NB4 (cell line): ENCODE results near the gene TASP1.

Source experiments
- DNase-seq: peaks from one replicate; pipeline ENCODE4 v3.0.0; 2010; ENCODE audit warnings: low read depth
- H3K4me3 ChIP-seq: one replicate; pipeline ENCODE4 v1.5.1; 2011; ENCODE audit warnings: mild to moderate bottlenecking, low read depth, low read length, moderate library complexity
- MYC ChIP-seq: IDR thresholded peaks from 2 replicates; pipeline ENCODE4 v1.6.1; 2011; ENCODE audit warnings: low read depth, low read length
- POLR2A ChIP-seq: IDR thresholded peaks from 2 replicates; pipeline ENCODE4 v1.6.1; 2011; ENCODE audit warnings: mild to moderate bottlenecking; ENCODE audit not compliant: insufficient read length; ENCODE audit errors: extremely low read depth
- TF ChIP-seq, protein P1 (sequence below): IDR thresholded peaks from 2 replicates; pipeline ENCODE4 v1.6.1; 2011; ENCODE audit warnings: low read depth, low read length
- TF ChIP-seq, protein P2 (sequence below): IDR thresholded peaks from one replicate; pipeline ENCODE4 v1.5.1; 2012; ENCODE audit warnings: low read depth, low read length

TASP1 gene

DNA sequence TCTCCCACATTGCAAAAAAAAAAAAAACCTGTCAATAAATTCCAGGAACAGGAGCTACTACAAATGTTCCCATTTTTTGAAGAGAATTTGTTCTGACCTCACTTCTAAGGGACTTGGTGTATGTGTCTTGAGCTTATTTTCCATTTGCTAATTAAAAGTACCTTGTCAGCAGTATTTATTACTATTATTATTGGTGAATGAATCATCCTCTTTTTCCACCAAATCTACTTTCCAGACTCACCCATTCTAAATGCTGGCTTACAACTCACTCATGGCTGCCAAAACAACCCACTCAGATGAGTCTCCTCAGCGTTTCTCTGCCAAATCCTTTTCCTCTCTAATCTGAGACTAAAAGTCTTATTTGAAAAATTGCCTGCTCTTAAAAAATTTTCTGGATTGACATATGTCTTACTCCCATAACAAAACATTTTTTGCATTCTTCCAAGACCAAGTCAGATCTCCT lies 33.2 kb upstream of the TASP1 start:
- no peak for DNase-seq
- TF ChIP-seq, protein P1, sequence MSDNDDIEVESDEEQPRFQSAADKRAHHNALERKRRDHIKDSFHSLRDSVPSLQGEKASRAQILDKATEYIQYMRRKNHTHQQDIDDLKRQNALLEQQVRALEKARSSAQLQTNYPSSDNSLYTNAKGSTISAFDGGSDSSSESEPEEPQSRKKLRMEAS = no peak
- TF ChIP-seq MYC = no peak
- no peak for TF ChIP-seq POLR2A
- TF ChIP-seq, protein P2, sequence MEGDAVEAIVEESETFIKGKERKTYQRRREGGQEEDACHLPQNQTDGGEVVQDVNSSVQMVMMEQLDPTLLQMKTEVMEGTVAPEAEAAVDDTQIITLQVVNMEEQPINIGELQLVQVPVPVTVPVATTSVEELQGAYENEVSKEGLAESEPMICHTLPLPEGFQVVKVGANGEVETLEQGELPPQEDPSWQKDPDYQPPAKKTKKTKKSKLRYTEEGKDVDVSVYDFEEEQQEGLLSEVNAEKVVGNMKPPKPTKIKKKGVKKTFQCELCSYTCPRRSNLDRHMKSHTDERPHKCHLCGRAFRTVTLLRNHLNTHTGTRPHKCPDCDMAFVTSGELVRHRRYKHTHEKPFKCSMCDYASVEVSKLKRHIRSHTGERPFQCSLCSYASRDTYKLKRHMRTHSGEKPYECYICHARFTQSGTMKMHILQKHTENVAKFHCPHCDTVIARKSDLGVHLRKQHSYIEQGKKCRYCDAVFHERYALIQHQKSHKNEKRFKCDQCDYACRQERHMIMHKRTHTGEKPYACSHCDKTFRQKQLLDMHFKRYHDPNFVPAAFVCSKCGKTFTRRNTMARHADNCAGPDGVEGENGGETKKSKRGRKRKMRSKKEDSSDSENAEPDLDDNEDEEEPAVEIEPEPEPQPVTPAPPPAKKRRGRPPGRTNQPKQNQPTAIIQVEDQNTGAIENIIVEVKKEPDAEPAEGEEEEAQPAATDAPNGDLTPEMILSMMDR = no peak

DNA sequence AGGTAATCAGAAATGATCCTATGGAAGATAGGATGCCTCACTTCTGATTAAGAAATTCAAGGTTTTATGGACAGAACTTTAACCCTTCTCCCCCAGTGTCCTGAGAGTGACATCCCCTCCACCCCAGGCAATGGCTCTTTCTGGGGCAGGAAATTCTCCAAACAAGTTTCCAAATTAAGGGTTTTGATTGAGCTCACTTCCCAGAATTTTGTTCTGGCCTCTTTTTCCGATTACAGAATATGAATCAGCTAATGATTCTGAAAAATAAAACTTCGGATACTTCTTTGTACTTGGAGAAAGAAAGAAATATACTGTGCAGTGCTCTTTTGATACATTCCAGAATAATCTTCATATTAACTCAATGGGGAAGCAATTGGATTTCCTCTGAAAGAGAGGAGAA lies 32.8 kb upstream of the TASP1 start:
- H3K4me3 ChIP-seq = no peak overlapping the region
- DNase-seq = no peak
- no peak for TF ChIP-seq POLR2A
- TF ChIP-seq, protein P1 = no peak
- no peak for TF ChIP-seq MYC
- TF ChIP-seq, protein P2 = no peak

More for the DNA sequence above, 33.2 kb upstream of the TASP1 start:
- H3K4me3 ChIP-seq = no peak overlapping the region

GRCh38 chr20:13670160-13670559 lies 31.4 kb upstream of the TASP1 start:
- DNase-seq = no peak
- TF ChIP-seq, protein P2 = no peak
- TF ChIP-seq, protein P1 = no peak
- TF ChIP-seq POLR2A = no peak
- no peak for TF ChIP-seq MYC
- H3K4me3 ChIP-seq = no peak overlapping the region

- no peak for DNase-seq
- no peak for TF ChIP-seq MYC
- TF ChIP-seq, protein P1 = no peak
- TF ChIP-seq, protein P2 = no peak
- no peak for TF ChIP-seq POLR2A
Observed at GRCh38 chr20:13665709-13666395, 27.1 kb upstream of the TASP1 start.

DNA sequence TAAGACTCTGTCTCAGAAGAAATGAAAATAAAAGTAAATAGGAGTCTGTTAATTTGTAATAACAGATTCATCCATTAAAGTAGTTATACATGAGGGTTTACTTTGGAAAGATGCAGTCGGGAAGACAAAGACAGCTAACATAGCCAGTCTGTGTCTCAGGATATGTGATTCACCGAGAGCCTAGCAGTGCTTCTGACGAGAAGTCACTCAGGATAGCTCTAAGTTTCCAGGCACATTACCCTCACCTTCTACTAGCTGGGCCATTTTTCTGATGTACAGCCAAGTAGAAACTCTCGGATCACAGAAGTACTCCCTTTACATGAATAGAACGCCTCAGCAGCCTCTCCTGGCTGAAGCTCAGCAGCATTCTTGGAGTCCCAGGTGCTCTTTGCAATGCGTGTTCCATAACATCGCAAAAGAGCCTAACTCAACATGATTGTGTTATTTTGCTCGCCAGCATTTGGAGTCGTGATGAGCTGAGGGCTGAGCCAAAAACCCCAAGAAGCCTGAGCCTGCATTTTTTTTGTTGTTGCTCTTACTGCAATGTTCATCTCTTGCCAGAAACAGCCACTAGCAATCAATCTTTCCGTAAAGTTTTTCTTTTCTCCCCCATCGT lies 22.4 kb upstream of the TASP1 start:
- DNase-seq = no peak
- no peak overlapping the region for H3K4me3 ChIP-seq
- TF ChIP-seq MYC (no peak), POLR2A (no peak)
- TF ChIP-seq, protein P2 = no peak
- TF ChIP-seq, protein P1 = no peak

More at GRCh38 chr20:13665709-13666395, 27.1 kb upstream of the TASP1 start:
- no peak overlapping the region for H3K4me3 ChIP-seq
